GM04503 (cell line): ENCODE data around the gene MRPL23.

ENCODE experiments used
- DNase-seq: peaks from one replicate; pipeline ENCODE4 v3.0.0-alpha.2; 2012; ENCODE audit warnings: low read depth

MRPL23 gene

DNA sequence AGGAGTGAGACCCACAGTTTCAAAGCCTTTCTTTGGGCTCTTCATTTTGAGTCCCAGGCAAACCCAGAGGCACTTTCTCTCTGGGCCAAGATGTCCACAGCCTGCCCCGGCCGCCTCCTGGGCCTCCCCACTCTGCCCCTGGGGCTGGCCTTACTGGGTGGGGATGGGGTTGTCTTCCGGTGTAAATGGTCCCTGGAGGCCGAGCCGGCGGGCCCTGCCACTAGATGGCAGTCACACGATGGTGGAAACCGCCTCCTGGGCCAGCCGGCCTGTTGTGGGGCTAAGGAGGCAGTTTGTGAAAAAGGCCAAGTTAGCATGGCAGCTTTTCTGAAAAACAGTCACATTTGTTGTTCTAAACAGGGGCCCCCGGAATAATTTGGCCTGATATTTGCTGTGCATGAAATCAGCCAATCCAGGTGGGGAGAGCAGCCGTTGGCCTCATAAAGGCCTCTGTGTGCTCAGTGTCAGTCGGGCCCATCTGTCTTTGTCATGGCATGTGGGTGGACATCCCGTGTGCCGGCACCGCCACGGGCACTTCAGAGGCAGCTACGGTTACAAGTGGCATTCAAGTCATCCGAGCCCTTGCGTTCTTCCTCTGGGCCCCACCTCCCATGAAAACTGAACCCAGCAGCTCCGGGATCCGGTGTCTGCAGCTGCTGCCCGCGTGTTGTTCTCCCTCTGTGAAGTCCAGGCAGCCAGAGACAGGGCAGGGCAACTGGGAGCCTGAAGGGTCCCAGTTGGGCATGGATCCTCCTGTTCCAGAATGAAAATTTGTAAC lies 6.5 kb downstream of the MRPL23 start:
- DNase-seq, result no peak

DNA sequence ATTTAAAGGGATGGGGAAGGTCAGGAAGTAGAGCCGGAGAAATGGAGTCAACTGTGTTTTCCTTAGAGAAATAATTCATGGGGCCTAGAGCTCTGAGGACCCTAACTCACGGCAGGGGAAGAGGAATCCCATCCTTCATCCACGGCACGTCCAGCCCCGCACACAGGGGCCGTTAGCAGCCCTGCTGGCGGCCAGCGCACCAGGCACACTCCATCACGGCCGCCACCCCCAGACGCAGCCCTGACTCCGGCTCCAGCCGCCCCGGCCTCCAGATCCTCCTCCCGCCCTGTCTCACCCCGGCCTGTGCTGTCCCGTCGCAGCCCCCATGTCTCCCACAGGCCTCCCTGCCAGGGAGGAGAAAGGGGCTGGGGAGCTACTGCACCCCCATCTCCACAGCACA lies 11.2 kb downstream of the MRPL23 start:
- DNase-seq, result no peak

DNA sequence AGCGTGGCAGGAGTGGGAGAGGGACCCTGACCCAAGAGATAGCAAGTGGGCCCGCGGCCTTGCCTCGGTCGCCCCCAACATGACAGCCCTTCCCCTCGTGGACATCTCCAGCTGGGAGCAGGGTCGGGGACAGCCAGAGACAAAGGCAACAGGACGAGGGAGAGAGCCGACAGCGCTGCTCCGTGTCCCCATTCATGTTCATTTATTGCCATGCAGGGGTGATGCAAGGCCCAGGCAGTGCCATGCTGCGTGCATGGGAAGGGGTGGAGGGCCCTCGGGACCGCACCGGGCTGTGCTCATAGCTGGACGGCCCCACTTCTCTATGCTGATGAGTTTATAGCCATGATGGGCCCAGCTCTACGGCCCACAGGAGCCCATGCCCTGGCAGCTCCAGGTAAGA lies 12.7 kb downstream of the MRPL23 start:
- no peak for DNase-seq

DNA sequence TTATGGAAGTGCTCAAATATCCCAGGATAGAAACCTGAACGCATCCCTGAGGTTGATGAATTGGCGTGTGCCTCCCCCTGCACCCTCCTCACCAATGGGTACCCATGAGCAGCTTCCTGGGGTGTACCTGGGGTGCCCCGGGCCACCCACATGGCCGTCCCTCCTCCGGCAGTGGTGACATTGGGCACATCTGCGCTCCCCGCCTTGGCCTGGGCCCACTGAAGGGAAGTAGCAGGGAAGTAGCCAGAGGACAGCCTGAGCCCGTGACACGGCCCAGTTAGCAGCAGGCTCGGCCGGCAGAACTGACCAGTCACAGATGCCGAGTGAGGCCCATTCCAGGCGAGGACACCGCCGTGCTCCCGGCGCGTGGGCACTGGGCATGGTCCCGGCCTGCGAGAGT lies 16.7 kb downstream of the MRPL23 start:
- no peak for DNase-seq

DNA sequence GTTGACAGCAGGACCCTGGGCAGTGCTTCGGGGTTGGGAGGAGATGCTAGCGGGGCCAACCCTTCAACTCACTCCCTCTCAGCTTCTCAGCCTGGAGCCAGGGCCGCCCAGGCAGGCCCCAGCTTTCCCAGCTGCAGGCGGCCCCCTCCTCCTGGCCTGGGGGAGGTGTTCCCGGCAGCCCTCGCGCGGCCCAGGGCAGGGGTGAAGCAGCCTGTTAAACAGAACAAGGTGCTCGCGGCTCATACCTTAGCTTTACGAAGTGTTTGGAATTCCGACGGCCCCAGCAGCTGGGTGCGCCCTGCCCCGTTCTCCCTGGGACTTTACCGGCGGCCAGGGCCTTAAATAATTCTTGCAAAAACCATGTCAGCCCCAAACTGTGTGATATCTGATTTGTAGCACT lies 17.2 kb downstream of the MRPL23 start:
- DNase-seq, result no peak

DNA sequence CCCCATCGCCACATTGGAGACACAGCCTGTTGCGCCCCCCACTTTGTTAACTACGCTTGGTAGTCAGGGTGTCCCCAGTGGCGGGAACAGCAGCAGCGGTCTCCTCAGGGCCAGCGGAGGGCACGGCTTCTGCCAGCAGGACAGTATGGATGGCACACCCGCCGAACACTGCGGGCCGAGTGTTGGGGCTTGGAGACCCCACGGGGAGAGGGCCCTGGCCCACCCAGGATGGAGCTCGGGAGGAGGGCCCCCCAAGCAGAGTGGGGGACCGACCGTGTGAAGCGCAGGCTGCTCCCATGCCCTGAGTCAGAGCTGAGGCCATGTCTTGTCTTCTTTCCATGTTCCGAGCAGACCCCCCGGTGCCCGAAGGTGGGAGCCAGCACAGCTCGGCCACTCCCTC lies 17.8 kb downstream of the MRPL23 start:
- no peak for DNase-seq

DNA sequence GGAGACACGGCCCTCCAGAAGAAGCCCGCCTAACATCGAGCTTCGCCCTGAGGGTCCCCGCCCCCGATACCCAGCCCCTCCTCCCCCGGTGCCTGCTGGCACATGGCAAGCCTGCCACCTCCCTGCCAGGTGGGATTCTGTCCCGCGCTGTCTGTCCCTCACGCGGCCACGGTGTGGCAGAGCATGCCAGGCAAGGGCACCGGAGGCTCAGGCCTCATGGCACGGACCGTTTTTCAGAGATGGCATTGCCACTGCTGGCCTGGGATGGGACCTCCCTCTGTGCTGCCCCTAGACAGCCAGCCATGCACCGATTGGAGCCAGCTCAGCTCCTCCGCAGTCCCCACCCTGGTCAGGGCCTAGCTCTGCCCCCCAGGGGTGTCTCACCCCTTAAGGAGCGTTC lies 19.4 kb downstream of the MRPL23 start:
- DNase-seq, result no peak

DNA sequence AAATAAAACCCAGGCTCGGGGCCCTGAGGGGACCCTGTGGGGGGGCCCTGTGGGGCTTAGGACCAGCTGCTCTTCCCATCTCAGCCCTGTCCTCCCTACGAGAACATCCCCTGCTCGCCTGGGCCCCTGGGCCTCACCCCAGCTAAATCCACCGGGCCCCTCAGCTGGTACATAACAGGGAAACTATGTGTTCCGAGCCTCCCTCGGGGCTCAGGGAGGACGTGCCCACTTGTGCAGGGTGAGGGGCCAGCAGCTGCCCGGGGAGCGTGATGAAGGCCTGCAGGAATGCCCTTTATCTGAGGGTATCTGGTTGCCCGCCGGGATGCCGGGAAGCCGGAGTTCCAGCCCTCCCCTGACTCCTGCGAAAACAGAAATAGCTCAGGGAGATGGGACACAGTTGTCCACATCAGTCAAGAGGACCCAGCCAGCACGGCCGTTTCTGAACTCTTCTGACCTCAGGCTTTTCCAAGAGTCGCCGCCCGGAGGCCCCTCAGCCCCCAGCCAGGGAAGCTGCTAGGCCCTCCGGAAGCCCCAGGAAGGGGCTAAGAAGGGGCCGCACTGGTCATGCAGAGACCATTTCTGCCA lies 20.6 kb downstream of the MRPL23 start:
- no peak for DNase-seq

DNA sequence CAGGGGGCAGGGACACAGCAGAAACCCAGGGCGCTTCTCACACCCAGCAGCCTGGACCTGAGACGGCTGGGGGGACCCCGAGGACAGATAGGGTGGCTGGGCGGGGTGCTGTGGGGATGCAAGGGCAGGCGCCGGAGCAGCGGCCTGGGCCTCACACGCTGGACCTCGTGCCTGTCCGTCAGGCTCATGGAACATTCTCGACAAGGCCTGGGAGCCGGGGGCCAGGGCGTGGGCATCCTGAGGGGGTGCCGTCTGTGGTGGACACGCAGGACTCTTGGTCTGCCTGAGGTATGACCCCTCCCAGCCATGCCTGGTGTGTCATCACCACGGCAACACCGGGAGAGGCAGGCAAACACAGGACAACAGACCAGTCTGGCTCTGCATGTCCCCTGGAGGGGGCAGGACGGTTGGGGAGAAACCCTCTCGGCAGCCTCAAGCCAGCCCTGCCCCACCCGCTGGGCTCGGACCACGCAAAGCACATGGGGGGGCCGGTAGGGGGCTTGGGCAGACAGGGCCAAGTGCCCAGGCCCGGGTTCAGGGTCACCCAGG lies 21.4 kb downstream of the MRPL23 start:
- no peak for DNase-seq

DNA sequence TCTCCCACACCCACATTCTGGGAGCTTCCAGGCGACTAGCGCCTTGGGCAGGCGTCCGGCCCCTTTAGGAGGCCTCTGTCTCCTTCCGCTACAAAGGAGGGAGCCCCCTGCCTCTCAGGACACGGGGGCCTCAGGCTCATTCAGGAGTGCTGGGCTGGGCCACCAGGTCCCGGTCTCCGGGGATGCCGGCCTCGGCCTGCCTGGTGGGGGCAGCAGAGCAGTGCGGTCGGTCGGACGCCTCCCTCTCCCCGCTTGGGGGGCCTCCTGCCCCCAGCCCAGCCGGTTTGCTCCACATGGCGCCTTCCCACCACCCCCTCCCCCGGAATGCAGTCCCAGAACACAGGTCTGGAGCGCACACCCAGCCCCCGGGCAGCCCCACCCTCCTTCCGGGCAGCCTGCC lies 21.9 kb downstream of the MRPL23 start:
- DNase-seq, result no peak

DNA sequence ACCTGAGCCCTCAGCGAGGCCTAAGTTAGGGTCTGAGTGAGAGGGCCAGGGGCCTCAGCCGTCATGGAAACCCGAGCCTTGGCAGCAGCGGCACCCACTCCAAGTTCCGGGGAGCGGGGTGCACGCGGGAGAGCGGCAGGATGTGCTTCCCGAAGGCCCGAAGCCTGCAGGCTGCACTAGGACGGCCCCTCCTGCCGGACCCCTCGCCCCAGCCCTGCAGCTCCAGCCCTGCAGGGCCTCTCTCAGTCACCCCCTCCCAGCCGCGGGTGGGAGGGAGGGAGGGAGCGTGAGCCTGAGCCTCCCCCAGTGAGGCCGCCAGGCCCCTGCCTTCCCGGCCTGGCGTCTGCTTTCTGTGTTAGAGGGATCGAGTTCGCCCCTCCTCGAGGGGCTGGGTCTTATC lies 22.6 kb downstream of the MRPL23 start:
- no peak for DNase-seq

DNA sequence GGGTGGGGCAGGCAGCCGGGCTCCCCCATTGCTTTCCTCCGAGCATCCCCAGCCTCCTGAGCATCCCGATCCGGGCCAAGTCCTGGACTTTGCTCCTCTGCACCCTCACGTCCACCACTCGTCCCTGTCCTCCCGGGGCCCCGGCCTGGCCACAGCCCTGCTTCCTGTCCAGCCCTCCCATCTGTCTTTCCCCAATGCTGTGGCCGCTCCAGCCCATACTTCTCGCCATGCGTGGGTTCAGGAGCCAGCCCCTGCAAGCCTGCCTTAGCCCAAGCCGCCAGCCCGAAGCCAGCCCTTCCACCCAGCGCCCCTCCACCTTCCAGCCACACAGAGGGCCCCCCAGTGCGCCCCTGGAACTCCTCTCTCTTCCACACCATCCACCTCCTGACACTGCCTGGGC lies 23.8 kb downstream of the MRPL23 start:
- DNase-seq, result no peak

DNA sequence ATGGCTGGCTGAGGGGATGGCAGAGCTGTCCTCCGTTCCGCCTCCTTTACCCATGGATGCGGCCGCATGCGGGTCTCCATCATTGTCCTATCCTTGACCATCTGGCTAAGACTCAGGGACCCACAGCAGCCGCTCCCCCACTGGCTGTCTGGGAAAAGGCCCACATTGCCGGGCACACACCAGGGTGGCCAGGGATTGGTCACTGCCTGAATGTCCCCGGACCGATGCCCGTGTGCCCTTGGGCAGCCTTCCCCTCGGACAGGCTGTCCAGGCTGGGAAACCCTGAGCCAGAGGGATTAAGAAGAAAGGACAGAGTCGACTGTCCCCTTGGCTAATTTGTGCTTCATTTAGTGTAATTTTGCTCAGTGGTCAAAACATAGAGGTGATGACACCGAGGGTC lies 28.1 kb downstream of the MRPL23 start:
- DNase-seq, result no peak

DNA sequence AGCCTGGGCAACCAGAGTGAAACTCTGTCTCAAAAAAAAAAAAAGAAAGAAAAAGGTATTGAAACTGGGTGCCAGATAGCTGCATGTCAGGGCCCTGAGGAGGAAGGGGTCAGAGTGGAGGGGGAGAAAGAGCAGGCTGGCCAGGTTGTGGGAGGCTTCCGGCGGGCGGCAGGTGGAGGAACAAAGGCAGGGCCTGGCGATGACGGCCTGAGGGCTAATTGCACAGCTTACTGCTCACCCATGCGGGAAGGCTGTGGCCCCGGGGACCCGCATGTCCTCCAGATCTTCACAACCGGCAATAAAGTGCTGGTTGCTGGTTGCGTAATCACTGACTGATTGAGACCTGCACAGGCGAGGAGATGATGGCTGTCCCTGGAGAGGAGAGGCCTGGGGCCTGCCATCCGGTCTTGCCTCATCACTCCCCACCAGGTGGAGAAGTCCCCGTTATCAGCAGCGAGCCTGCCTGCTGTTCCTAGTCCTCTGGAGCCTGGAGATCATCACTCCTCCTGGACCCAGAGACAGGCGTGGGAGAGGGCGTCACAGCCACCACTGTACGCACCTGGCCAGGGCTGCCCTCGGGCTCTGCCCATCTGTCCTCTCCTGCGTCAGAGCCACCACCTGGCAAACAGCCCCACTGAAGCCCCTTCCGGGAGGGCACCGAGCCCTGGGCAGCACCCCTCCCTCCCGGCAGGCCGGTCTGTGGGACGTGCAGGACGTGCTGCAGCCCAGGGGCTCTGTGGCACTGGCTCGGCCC lies 31.8 kb downstream of the MRPL23 start:
- no peak for DNase-seq

DNA sequence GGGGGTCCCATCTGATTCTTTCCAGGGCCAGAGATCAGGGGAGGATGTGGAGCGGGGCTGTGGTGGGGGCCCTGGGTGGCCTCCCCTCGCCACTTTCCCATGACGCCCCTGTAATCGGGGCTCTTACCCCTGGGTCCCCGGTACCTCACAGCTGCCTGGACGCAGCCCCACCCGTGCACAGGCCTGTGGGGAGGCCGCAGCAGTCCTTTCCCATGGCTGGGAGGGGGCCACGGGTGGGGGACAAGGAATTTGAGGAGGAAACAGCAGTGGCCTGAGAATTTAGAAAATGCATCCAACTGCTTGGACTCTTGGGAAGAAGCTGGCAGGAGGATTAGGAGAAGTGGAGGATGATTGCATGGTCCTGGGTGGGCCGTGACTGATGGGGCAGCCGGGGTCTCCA lies 32.5 kb downstream of the MRPL23 start:
- no peak for DNase-seq

DNA sequence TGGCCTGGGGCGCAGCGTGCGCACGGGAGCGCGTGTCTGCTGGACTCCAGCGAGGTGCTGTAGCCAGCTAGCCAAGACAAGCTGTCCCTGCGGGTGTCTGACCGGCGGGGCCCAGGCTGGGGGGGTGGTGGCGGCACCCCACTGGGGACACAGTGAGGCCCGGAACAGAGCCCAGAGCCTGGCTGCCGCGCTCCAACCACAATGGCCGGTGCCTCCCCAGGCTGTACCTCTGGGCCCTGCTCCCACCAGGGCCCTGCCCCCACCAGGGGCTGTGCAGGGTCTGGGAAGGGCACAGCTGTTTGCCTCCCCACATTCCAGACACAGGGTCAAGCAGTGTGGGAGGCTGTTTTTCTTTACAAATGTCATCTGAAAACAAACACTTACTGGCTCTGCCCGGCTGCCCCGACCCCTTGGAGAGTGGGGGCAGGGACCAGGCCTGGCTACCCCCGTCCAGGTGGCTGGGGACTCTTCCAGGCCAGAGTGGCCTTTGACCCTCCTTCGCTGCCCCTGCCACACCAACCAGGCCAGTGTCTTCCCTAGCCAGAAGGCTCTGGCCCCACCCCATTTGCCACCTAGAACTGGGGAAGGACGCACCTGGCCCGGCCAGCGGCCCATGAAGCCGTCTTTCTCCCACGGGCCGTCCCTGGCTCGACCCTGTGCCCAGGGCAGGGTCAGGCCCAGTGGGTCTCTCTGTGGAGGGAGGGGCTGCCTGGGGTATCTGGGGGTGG lies 35.9 kb downstream of the MRPL23 start:
- DNase-seq, result no peak

DNA sequence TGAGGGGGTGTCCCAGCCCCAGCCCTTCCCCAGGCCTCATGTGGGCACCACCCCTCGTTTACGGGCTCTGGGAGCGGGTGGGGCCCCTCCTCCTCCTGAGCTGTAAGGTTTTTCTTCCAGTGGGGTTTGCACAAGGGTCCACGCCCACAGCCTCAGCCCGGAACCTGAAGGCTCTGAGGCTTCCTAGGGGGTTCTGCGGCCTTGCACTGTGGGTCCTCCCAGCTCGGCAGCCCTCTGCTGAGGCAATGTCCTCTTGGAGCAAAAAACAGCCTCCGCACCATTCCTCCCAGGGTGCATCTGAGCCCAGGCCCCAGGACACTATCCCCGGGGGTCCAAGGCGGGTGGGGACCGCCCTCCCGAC lies 36.4 kb downstream of the MRPL23 start:
- DNase-seq, result no peak

DNA sequence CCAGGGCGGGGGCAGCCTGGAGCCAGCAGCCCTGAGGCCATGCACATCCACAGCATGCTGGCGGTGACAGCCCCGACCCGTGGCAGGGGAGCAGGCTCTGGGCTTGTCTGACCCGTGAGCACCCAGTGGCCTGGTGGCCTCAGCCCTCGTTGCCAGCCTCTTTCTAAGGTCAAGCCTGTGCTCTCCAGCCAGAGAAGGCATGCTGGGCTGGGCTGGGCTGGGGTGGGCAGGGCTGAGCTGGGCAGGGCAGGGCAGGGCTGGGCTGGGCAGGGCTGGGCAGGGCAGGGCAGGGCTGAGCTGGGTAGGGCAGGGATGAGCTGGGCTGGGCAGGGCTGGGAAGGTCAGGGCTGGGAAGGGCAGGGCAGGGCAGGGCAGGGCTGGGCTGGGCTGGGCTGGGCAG lies 39.9 kb downstream of the MRPL23 start:
- DNase-seq, result no peak

DNA sequence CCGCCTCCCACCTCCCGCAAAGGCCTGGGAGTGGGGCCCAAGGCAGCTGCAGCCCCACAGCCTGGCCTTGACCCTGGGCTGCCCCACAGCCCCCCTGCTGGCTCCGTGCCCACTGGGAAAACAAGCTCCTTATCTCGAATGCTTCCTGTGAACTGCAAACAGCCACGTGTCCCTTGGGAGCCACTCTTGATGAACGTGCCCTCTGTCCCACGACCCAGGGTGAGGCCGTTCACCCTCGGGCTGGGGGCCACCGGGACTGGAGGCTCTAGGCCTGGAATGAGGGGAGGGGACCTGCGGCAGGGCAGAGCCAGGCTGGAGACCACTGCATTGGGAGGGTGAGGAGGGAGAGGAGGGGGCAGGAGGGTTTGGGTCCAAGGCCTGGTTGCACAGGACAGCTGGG lies 41.0 kb downstream of the MRPL23 start:
- DNase-seq, result no peak

DNA sequence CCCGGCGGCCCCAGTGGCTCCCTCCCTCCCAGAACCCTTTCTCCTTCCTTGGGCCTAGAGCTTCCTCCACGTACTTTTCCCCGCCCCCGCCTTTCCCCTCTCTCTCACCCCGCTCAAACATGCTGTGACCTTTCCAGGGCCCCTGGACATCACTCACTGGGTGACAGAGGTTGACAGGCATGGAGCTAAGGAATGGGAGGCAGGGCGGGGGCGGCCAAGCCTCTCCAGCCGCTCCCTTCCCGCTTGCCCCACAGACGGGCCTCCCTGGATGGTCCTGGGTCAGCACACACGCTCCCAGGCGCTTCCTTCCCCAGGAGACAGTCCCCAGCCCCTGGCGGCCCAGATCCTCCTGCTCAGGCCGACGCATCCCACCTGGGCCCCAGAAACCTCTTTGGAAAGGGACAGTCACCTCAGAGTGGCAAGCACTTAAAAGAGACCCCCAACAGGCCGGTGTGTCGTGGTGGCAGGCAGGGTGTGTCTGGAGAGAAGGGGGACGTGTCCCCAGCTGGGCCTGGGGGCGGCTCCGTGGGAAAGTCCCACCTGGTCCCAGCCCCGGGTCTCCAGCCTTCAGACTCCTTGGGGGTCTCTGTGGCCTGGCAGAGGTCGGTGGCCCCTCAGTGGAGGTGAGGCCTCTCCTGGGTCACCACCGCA lies 41.7 kb downstream of the MRPL23 start:
- no peak for DNase-seq

DNA sequence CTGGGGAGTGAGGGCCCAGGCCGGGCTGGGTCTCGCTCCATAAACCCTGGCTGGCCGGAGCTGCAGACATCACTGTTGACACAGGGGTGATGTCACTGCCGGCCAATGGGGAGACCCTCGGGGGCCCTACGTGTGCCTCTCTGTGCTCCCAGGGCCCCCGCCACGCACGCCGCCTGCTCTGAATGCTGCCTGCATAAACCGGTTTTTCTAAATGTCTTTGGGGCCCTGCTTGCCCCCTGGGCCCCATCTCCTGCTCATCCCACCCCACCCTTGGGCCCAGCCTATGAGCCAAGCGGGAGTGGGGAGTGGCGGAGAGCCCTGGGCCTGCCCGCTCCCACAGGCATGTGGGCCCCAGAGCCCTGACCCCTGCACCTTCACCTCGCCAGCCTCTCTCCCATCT lies 42.8 kb downstream of the MRPL23 start:
- DNase-seq, result no peak
